ENCODE data around the gene IGF2BP1. TPM values are rescaled to one million over a fixed set of nuclear protein-coding genes. Genes with fewer than 3 reads are reported as not detected.
"Not testable (repeated sequence)": the region's sequence is repeated elsewhere in the genome, so short reads cannot be mapped to it uniquely, and the experiment has no call there.

IGF2BP1 gene
- total RNA-seq, 3 donors from 2014 or later, result 0.06 to 0.07 TPM; not detected in 1

GRCh38 chr17:49002331-49002730 lies 5.1 kb downstream of the IGF2BP1 start:
- ATAC-seq (no peak), DNase-seq (no peak)
- no peak overlapping the region for H3K4me3 ChIP-seq
- peaks cover 12% of the 10 kb centered on the region for H3K4me1 ChIP-seq (ENCODE audit: low read depth)
- intact Hi-C loops (cut with DNase I, micrococcal nuclease), result no loop called here
- H3K36me3 ChIP-seq (ENCODE audit: low read depth), result no peaks in the 10 kb centered on the region
- no peak for TF ChIP-seq CTCF (IDR thresholded peaks at IDR 0.05)
- no peaks in the 10 kb centered on the region for H3K9me3 ChIP-seq

- no peaks in the 10 kb centered on the region for H3K36me3 ChIP-seq (ENCODE audit: low read depth)
- TF ChIP-seq CTCF (IDR thresholded peaks at IDR 0.05), result no peak
- DNase-seq, result no peak
- H3K9me3 ChIP-seq, result no peaks in the 10 kb centered on the region
- peaks cover 8% of the 10 kb centered on the region for H3K4me1 ChIP-seq (ENCODE audit: low read depth)
- ATAC-seq, result no peak
- intact Hi-C loops (cut with DNase I, micrococcal nuclease), result no loop called here
- no peak overlapping the region for H3K4me3 ChIP-seq
Measured at GRCh38 chr17:49002766-49003165, 5.6 kb downstream of the IGF2BP1 start.

- H3K9me3 ChIP-seq, result no peaks in the 10 kb centered on the region
- H3K4me1 ChIP-seq (ENCODE audit: low read depth), result no peaks in the 10 kb centered on the region
- DNase-seq (no peak), ATAC-seq (no peak)
- intact Hi-C loops (cut with DNase I, micrococcal nuclease), result no loop called here
- no peaks in the 10 kb centered on the region for H3K36me3 ChIP-seq (ENCODE audit: low read depth)
- H3K4me3 ChIP-seq, result no peak overlapping the region
- TF ChIP-seq CTCF (IDR thresholded peaks at IDR 0.05), result no peak
Measured at GRCh38 chr17:49003557-49004511, 6.6 kb downstream of the IGF2BP1 start.

- Histone ChIP-seq H3K4me3 (no peak overlapping the region), H3K4me1 (ENCODE audit: low read depth) (no peaks in the 10 kb centered on the region), H3K9me3 (no peaks in the 10 kb centered on the region), H3K36me3 (ENCODE audit: low read depth) (no peaks in the 10 kb centered on the region)
- no peak for TF ChIP-seq CTCF (IDR thresholded peaks at IDR 0.05)
- intact Hi-C loops (cut with DNase I, micrococcal nuclease), result no loop called here
- no peak for ATAC-seq
- DNase-seq, result no peak
Measured at GRCh38 chr17:49005140-49005539, 8.0 kb downstream of the IGF2BP1 start.

GRCh38 chr17:49008908-49009307 lies 11.7 kb downstream of the IGF2BP1 start:
- ATAC-seq; H3K4me1 ChIP-seq (ENCODE audit: low read depth); DNase-seq; H3K4me3 ChIP-seq; H3K36me3 ChIP-seq (ENCODE audit: low read depth); intact Hi-C loops (cut with DNase I, micrococcal nuclease); H3K9me3 ChIP-seq: not testable (repeated sequence)

- no peak for ATAC-seq
- Histone ChIP-seq H3K36me3 (ENCODE audit: low read depth) (no peaks in the 10 kb centered on the region), H3K4me3 (no peak overlapping the region), H3K9me3 (no peaks in the 10 kb centered on the region), H3K4me1 (ENCODE audit: low read depth) (peaks cover 11% of the 10 kb centered on the region)
- no peak for DNase-seq
- no peak for TF ChIP-seq CTCF (IDR thresholded peaks at IDR 0.05)
- intact Hi-C loops (cut with DNase I, micrococcal nuclease), result no loop called here
Measured at GRCh38 chr17:49012769-49013255, 15.6 kb downstream of the IGF2BP1 start.

Data from mucosa of descending colon (tissue), 3 donors.